RCC 7860 (cell line): ENCODE measurements around the gene HTRA3.

Source experiments
- DNase-seq: peaks from one replicate; pipeline ENCODE4 v3.0.0-alpha.2; 2015; ENCODE audit warnings: low spot score
- FAIRE-seq: peaks from 2 replicates; lab custom pipeline; 2012; peaks lifted over from hg19 to GRCh38; lab: Jason Lieb, UNC

Gene HTRA3

DNA sequence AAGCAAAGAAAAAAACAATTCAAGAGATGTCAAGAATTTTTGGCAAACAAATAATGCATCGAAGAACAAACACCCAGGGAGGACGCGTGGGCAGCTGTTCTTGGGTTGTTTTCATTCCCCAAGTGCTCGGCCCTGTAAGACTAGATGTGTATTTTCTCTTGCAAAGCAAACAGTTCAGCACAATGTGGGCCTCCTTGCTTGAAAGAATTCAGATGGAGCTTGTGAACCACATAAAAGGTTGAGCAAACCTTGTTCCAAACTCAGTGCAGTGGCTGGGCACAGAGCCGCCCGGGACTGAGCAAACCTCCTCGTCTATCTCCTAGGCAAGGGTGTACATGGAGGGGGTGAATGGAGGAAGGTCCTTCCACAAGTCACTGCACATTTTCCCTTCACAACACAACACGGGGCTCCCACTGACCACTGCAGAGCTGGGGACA lies 82.4 kb downstream of the HTRA3 start:
- no peak for DNase-seq
- FAIRE-seq: no peak

- no peak for DNase-seq
- no peak for FAIRE-seq
Measured at GRCh38 chr4:8352368-8353157, 83.0 kb downstream of the HTRA3 start.

- no peak for FAIRE-seq
Measured at GRCh38 chr4:8353158-8353669, 83.7 kb downstream of the HTRA3 start.

DNA sequence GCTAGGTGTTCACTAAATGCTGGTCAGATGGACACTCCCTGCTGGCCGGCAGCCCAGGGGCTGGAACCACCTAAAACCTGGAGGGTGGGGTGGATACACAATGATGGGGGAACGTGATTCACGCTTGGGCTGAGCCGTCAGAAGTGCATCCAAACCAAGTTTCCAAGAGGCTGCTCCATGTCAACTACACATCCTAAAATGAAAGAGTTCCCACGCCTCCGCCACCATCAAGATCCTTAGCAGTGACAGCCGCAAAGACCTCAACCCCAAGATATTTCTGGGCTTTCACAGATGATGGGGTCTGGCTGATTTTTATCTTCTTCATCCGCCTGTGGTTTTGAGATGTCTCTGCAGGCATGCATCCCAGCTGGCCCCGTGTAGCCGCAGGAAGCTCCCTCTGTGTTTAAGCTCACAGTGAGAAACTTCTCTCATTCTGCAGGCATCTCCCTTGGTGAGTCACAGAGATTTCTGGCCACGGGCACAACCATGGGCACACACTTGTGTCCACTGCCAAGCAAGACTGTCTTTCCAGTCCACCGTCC lies 84.4 kb downstream of the HTRA3 start:
- peak; percentile 95 for DNase-seq
- FAIRE-seq: peak; percentile 94

More at GRCh38 chr4:8353158-8353669, 83.7 kb downstream of the HTRA3 start:
- no peak for DNase-seq

DNA sequence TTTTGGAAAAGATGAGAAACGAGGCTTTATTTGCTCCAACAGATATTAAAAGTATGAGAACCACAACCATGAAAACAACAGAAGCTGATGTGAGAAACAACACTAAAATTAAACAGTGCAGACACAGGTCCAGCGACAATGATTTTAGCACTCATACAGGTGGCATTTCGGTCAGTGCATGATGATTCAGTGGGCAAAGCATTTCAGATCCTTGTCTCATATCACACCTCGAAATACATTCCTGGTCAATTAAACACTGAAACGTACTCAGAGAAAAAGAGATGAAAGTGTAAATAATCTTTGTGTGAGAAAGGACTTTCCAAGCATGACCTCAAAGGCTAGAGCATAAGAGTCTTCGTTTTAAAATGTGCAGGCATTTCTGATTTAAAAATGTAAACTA lies 85.8 kb downstream of the HTRA3 start:
- FAIRE-seq (peak; percentile 84), DNase-seq (peak; percentile 74)

- peak; percentile 16 for DNase-seq
- FAIRE-seq: no peak
Measured at GRCh38 chr4:8355864-8356565, 86.5 kb downstream of the HTRA3 start.
